KOPT-K1 (cell line): Measurements from ENCODE around the gene MRPL14.

Experiments
- H3K27ac ChIP-seq: fragments of 200-600 bp; sonication (generic); 2 replicates; pipeline ENCODE4 v1.5.1; 2016; ENCODE audit warnings: antibody characterized with exemption, mild to moderate bottlenecking, low read depth, low read length; ENCODE audit not compliant: poor library complexity, severe bottlenecking
- H3K36me3 ChIP-seq: fragments of 200-600 bp; sonication (generic); 2 replicates; pipeline ENCODE4 v1.5.1; 2017; ENCODE audit warnings: antibody characterized with exemption, mild to moderate bottlenecking, low read length, moderate library complexity; ENCODE audit not compliant: insufficient read depth
- H3K9me3 ChIP-seq: fragments of 200-600 bp; sonication (generic); 2 replicates; pipeline ENCODE4 v1.5.1; 2017; ENCODE audit warnings: antibody characterized with exemption, low read length, mild to moderate bottlenecking; ENCODE audit not compliant: insufficient read depth, poor library complexity, severe bottlenecking

Gene MRPL14

GRCh38 chr6:44065443-44066140 is 61.7 kb downstream of the MRPL14 start:
- H3K27ac ChIP-seq, result no peak overlapping the region
- H3K36me3 ChIP-seq, result no peaks in the 10 kb centered on the region
- H3K9me3 ChIP-seq, result no peaks in the 10 kb centered on the region

- no peaks in the 10 kb centered on the region for H3K9me3 ChIP-seq
- no peak overlapping the region for H3K27ac ChIP-seq
- H3K36me3 ChIP-seq, result no peaks in the 10 kb centered on the region
These were observed 62.3 kb downstream of the MRPL14 start for GRCh38 chr6:44064948-44065272.

- Histone ChIP-seq H3K27ac (no peak overlapping the region), H3K36me3 (no peaks in the 10 kb centered on the region), H3K9me3 (no peaks in the 10 kb centered on the region)
These were observed 62.9 kb downstream of the MRPL14 start for GRCh38 chr6:44064089-44064947.

GRCh38 chr6:44063561-44064059 is 63.6 kb downstream of the MRPL14 start:
- Histone ChIP-seq H3K9me3 (no peaks in the 10 kb centered on the region), H3K36me3 (no peaks in the 10 kb centered on the region), H3K27ac (no peak overlapping the region)
